GM19238 (cell line): ENCODE measurements around the gene MTM1.

ENCODE experiments used
- DNase-seq: peaks from one replicate; pipeline ENCODE4 v3.0.0; 2011; ENCODE audit warnings: low spot score; ENCODE audit not compliant: insufficient read length

MTM1 gene

GRCh38 chrX:150568320-150569154, at the start of gene MTM1:
Gene MTM1 (plus strand): TSS chrX:150568621. CDS start chrX:150592615, 23,994 bp downstream.
- peak; percentile 81 for DNase-seq

GRCh38 chrX:150522494-150522893, 45.9 kb upstream of the MTM1 start:
- no peak for DNase-seq

GRCh38 chrX:150525061-150525919, 43.1 kb upstream of the MTM1 start:
- no peak for DNase-seq

- DNase-seq: no peak
Measured at GRCh38 chrX:150526692-150527091, 41.7 kb upstream of the MTM1 start.

GRCh38 chrX:150527108-150527507, 41.3 kb upstream of the MTM1 start:
- no peak for DNase-seq

- no peak for DNase-seq
Measured at GRCh38 chrX:150529587-150529986, 38.8 kb upstream of the MTM1 start.

- no peak for DNase-seq
Measured at GRCh38 chrX:150530821-150531220, 37.6 kb upstream of the MTM1 start.

- DNase-seq: no peak
Measured at GRCh38 chrX:150531467-150531866, 37.0 kb upstream of the MTM1 start.

GRCh38 chrX:150533863-150534262, 34.6 kb upstream of the MTM1 start:
- DNase-seq: no peak

GRCh38 chrX:150536455-150537116, 31.8 kb upstream of the MTM1 start:
- DNase-seq: no peak

- DNase-seq: no peak
Measured at GRCh38 chrX:150537851-150538250, 30.6 kb upstream of the MTM1 start.

GRCh38 chrX:150540965-150541364, 27.5 kb upstream of the MTM1 start:
- DNase-seq: no peak

GRCh38 chrX:150542846-150543229, 25.6 kb upstream of the MTM1 start:
- DNase-seq: no peak

GRCh38 chrX:150543230-150544155, 24.9 kb upstream of the MTM1 start:
- no peak for DNase-seq

- no peak for DNase-seq
Measured at GRCh38 chrX:150544222-150544787, 24.1 kb upstream of the MTM1 start.

- no peak for DNase-seq
Measured at GRCh38 chrX:150544835-150545770, 23.3 kb upstream of the MTM1 start.

- DNase-seq: no peak
Measured at GRCh38 chrX:150546711-150547153, 21.7 kb upstream of the MTM1 start.

GRCh38 chrX:150547375-150548115, 20.9 kb upstream of the MTM1 start:
- DNase-seq: no peak

GRCh38 chrX:150548251-150548650, 20.2 kb upstream of the MTM1 start:
- DNase-seq: no peak
